ENCODE data around the gene CARM1.
"Not testable (repeated sequence)": the region's sequence is repeated elsewhere in the genome, so short reads cannot be mapped to it uniquely, and the experiment has no call there.

Gene CARM1

DNA sequence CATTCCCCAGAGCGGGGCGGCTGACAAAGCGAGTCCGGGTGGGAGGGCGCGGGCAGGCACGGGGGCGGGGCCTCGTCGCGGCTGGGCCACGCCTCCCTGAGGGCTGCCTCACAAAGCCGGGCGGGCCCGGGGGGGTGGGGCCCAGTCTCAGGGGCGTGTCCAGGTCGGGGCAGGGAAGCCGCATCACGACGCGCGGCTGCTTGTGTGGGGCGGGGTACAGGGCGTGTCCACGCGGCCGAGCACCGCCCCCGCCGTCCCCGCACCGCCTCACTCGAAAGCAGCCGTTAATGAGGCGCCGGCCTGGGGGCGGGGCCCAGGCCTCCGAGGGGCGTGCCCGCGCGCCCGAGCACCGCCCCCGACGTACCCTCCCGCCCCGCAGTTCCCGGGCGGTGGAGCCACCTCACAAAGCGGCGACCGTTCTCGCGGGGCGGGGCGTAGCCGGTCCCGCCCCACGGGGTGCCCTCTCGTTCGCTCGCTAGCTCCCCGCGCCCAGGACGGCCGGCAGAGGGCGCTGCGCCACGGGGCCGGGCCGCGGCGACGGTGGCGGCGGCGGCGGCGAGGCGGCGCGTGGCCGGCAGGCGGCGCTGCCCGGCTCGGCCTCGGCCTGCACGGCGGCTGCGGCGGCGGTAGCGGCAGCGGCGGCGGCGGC, at the start of gene CARM1:
CARM1 (plus strand) TSS at position 599 of the 649 bp plus-strand sequence. CDS start 150 bp downstream, outside the sequence.
- peak; percentile 99 to 100 (median 99) for DNase-seq

DNA sequence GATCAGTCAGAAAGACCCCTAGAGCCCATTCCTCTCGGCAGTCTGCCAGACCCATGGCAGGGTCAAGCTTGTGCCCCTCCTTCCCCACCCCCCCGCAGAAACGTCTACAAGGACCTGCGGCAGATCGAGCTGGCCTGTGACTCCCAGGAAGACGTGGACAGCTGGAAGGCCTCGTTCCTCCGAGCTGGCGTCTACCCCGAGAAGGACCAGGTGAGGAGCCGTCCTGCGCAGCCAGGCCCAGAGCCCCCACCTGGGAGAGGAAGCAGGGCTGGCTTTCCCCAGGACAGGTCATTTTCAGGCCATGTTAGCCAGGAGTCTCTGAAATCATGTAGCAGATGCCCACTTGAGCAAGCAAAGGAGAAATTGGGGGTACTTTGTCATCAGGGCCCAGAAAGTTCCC, 47.7 kb upstream of the CARM1 start:
- no peak for DNase-seq

DNA sequence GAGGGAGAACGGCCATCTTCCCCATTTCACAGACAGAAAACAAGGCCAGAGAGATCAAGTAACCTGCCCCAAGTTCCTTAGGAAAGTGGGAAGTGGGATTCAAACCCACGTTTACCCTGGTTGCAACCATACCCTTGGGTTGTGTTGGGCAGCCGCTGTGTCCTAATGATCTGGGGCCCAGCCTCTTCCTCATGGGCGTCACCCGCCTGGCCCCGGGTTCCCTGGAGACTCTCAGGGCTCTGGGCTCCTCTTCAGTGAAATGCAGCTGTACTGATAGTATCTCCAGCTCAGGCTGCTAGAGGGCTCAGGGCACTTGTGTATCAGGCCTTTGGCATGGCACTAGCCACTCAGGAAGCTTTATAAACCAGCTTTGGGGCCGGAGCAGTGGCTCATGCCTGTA, 45.1 kb upstream of the CARM1 start:
- DNase-seq, result no peak

DNA sequence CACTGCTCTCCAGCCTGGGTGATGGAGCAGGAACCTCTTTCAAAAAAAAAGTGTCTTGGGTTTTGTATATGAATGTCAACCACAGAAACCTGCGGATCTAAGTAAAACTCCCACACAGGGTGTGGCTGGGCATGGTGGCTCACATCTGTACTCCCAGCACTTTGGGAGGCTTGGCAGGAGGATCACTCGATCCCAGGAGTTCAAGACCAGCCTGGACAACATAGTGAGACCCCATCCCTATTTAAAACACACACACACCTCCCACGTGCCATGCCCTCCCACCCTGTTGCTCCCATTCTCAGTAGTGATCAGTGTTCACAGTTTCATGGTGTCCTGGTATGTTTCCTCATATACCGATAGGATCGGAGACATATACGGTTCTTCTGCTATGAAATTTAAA, 44.5 kb upstream of the CARM1 start:
- no peak for DNase-seq

DNA sequence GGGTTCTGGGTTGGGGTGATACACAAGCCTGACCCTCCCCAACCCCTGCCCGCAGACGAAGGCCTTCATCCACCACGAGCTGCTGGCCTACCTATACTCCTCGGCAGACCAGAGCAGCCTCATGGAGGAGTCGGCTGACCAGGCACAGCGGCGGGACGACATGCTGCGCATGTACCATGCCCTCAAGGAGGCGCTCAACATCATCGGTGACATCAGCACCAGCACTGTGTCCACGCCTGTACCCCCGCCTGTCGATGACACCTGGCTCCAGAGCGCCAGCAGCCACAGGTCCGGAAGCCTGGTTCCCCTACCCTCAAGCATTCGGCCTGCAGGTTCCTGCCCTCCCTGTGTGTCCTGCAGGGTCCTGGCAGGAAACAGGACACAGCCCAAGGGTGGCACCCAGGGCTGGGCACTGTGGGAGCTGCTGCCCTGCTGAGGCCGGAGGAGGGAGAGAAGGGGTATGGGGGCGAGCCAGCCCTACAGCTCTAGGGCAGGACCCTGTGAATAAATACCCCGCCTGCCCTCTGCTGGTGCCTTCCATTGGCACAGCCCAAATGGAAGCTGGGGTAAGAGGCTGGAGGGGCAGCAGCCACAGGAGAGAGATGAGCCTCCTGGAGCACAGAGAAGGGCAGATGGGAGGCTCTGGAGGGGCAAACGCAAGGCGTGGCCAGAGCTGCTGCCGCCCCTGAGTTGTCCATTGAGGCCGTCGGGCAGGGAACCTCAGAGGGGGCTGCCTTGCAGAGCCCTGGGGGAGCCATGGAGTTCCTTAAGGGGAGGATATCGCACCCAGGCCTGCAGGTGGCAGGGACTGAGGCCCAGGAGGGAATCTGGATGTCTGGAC, 42.2 kb upstream of the CARM1 start:
- no peak for DNase-seq

DNA sequence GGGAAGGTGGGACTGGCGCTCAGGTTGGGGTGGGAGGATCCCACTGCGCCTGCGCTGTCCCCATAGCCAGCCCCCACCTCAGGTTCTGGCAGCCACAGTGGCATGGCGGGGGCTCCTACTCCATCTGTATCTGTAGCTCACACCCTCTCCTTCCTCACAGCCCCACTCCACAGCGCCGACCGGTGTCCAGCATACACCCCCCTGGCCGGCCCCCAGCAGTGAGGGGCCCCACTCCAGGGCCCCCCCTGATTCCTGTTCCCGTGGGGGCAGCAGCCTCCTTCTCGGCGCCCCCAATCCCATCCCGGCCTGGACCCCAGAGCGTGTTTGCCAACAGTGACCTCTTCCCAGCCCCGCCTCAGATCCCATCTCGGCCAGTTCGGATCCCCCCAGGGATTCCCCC, 41.4 kb upstream of the CARM1 start:
- DNase-seq, result no peak

DNA sequence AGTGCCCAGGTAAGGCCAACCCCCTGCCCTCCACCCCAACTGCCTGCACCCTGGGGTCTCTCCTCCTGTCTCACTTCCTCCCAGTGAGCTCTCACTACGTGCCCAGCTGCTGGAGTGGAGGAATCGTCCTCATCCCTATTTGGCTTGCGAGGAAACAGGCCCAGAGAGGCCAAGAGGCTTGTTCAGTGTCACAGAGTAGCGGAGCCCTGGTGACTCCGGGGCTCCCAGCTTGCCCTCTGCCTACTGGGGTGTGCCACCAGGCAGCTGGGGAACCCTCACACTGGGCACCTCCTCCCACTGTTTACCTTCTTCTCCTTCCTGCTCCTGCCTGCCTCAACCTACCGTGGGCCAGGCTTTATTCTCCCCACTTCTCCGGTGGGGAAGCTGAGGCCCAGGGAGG, 41.0 kb upstream of the CARM1 start:
- no peak for DNase-seq

DNA sequence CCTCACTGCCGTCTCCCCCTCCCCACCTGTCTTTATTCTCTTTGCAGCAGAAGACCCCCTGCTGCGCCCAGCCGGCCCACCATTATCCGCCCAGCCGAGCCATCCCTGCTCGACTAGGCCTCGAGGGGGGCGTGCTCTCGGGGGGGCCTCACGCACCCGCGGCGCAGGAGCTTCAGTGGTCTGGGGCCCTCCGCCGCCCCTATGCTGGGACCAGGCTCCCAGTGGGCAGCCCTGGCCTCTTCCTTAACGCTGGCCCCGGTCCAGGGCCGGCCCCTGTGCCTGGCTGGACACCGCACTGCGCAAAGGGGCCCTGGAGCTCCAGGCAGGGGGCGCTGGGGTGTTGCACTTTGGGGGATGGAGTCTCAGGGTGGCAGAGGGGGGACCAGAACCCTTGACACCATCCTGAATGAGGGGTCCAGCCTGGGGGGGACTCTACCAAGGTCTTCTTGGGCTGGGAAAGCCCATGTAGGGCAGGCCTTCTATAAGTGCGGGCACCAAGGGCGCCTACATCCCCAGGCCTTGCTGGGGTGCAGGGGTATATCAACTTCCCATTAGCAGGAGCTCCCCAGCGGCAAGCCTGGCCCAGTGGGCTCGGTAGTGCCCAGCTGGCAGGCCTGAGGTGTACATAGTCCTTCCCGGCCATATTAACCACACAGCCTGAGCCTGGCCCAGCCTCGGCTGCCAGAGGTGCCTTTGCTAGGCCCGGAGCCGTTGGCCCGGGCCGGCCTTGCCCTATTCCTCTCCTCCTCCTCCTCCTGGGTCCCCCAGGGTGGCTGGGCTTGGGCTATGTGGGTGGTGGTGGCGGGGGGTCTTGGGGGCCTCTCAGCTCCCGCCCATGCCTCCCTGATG, 40.2 kb upstream of the CARM1 start:
- DNase-seq, result no peak

DNA sequence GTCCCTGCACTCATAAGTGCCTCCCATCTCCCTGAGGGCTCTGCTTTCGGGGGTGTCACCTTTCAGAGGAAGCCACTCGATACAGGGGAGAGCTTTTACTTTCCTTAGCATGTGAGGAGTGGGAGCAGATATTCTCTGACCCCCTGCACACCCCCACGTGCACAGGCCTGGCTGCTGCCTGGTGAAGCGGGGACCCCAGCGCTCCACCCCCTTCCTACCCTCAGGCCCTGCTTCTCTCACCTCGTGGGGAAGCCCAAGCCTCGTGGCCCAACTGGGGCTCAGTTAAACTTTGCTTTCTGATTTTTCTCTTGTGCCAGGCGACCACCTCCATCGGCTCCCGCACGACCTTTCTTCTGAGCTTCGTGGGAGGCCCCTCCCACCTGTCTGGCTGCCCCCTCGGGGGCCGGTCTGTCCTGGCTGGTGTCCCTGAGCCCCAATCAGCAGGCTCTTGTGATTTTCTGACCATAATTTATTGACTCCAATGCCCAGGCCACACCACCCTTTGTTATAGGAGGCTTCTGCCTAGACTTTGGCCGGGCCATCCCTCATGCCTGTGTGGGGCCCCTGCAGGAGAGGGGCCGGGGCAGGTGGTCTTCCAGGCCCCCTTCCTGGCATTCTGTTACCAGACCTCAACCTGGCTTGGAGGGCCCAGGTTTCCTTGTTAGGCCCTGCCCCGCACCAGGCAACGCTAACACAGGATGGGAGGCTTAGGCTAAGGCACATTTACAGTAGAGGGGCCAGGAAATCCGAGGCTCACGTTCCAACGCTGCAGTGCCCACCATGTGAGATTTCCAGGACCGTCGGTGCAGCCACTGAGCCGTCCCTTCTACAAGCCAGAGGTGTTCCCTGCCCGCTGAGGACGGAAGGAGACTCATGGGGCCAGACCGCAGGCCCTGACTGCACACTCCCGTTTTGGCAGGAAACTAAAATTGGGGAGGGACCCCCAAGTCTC, 39.1 kb upstream of the CARM1 start:
- no peak for DNase-seq

DNA sequence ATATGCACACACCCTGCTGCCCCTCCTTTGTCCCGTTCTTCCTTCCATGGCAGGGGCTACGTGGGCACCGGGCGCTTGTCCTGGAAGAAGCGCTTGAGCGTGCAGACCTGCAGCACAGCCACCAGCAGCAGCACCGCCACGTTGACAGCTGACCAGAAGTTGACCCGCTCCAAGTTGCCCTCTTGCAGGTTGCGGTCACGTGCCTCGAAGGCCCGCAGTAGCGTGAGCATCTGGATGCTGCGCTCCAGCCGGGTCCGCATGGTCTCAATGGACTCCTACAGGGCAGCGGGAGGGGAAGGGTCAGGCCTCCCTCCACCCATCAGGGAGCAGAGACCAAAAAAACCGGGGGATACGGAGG, 38.4 kb upstream of the CARM1 start:
- no peak for DNase-seq

DNA sequence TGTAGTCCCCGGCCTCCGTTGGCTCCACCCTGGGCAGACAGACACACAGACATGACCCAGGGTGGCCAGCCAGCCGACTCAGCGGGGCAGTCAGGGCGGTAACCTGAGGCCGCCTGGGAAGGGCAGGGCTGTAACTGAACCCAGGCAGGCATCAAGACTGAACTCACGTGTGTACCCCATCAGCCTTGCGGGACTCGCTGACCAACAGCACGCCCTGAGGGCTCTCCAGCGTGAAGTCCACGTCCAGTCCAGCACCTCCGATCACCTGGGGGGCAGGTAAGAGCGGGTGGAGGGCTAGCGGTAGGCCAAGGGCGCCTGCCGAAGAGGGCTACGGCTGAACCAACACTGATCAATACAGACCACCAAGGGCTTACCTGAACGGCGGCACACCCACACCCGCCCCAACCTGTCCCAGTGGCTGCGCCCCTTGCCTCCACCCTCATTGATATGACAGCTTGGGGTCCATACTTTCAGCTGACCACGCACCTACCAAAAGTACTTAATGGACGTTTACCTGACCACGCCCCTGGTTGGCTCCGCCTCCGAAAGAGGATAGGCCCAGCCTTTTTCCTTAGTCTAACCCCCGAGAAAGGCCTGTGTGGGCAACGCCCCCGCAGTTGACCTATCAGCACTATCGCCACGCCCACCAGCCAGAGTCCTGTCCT, 36.1 kb upstream of the CARM1 start:
- DNase-seq, result no peak

DNA sequence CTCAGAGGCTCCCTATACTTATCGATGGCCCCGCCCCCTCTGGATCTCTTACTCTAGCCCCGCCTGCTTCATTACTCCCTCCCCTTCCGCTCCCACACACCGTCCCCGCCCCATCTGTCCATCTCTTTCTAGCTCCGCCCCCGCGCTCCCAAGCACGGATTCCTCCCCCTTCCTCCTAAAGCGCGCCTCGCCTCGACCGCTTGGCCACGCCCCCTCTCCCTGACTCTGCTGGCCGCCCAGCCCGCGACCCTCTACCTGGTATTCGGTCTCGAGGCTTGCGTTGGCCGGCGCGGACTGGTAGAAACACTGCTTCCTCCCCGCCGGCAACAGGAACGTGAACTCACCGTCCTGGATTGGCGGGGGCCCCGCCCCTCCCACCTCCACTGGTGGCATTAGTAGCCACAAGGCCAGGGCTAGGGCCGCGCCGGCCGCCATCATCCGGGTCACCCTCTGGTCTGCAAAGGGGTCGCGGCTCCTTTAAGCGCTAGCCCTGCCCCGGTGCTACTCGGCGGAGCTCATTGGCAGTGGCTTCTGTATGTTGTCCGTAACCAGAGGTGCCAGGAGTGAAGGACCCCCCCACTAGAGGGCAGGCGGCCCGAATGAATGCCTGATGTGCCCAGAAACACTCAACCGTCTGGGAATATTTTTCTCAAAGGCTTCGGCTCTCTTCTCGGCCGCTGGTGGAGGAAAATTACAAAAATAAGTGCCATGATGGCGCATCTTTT, 35.4 kb upstream of the CARM1 start, which contains the start of gene TMED1:
TMED1 (minus strand) TSS at position 459 of the 725 bp plus-strand sequence; CDS start at position 438, 21 bp downstream.
- DNase-seq, result peak; percentile 98 to 100 (median 99)

DNA sequence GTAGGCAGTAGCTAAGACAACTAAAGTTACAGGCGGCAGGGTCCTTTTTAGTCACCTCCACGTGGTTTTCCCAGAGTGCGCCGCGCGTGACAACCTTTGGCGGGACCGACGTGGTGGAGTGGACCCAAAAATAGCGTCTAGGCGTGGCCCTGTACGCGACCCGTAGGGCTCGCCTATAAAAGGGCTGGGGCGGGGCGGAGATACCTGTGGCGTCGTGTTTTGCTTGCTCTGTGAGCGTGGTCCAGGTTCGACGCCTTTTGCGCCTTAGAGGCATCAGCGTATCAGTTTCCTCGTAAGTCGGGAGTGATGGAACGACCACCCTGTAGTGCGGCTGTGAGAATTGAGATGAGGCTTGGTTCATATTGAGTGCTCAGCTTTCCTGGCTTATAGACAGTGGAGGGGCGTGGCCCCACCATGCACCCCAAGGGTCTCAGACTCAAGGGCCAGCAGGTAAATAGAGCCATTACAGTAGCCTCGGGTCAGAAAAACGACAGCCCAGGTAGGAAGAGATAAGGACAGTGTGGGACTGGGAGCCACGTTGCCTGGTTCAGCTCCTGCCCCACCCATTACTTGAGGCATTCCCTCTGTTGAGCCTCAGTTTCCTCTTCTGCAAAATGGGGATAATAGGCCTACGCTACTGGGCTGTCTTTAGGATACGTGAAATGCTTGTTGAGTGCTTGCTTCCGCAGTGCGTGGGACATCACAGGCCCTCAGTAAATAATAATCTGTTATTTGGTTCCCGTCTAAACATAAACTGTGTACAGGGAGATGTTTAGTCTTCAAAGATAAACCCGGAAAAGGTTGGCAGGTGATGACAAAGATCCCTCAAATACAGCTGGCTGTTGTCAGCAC, 34.6 kb upstream of the CARM1 start:
- peak in 1 of 3 experiments; percentile 86 for DNase-seq

DNA sequence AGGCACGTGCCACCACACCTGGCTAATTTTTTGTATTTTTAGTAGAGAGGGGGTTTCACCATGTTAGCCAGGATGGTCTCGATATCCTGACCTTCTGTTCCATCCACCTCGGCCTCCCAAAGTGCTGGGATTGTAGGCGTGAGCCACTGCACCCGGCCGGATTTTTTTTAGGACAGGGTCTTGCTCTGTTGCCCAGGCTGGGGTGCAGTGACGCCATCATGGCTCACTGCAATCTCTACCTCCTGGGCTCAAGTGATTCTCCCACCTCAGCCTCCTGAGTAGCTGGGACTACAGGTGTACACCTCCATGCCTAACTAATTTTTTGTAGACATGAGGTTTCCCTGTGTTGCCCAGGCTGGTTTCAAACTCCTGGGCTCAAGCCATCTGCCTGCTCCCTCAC, 33.7 kb upstream of the CARM1 start:
- DNase-seq, result not testable (repeated sequence)

DNA sequence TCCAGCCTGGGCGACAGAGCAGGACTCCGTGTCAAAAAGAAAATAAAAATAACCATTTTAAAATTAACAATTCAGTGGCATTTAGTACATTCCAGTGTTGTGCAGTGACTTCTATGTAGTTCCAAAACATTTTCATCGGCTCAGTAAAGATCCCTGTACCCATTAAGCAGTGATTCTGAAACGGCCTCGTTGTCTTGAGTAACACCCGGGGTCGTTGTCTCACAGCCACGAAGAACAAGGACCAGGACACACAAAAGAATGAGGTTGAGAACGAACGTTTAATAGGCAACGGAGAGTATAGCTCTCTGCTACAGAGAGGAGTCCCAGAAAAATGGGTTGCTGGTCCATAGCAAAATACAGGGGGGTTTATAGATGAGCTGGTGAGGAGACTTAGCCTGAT, 33.0 kb upstream of the CARM1 start:
- DNase-seq, result no peak

DNA sequence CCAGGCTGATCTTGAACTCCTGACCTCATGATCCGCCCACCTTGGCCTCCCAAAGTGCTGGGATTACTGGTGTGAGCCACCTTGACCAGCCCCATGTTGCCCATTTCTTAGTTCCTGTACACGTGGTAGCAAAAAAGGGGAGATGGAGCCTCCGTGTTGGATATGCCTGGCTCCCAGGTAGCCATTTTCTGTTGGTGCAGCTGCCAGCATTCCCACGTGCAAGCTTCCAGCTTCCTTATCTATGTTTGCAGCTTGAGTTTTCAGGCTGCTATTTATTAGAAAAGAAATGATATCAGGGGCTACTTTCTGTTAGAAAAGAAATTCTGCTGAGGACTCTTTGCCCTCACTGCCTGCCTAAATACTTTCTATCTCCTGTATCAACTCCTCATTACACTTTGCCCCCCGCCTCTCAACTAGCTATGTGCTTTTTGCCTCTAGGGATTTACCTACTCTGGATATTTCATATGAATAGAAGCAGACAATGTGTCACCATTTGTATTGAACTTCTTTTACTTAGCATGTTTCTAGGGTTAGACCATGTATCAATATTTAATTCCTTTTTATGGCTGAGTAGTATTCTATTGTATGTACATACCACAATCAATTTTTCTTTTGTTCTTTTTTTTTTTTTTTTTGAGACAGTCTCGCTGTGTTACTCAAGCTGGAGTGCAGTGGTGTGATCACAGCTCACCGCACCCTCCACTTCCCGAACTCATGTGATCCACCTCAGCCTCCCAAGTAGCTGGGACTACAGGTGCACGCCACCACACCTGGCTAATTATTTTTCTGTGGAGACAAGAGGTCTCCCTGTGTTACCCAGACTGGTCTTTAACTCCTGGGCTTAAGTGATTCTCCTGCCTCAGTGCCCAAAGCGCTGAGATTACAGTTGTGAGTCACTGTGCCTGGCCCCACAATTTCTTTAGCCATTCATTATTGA, 32.0 kb upstream of the CARM1 start:
- no peak for DNase-seq

DNA sequence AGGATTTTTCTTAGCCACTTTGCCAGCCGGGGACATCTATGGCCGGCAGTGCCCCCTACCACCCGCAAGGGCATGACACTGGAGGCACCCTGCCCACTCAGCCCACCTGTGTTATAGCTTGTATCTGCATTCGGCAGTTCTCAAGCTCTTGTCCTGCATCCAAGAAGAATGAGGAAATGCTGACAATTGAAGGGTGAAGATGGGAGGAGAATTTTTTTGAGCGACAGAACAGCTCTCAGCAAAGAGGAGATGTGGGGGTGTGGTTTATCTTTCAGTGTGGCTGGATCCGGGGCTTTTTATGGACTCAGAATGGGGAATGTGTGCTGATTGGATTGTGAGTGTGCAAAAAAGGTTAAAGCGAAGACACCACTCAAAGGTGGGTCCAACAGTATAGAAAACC, 28.6 kb upstream of the CARM1 start:
- no peak for DNase-seq

DNA sequence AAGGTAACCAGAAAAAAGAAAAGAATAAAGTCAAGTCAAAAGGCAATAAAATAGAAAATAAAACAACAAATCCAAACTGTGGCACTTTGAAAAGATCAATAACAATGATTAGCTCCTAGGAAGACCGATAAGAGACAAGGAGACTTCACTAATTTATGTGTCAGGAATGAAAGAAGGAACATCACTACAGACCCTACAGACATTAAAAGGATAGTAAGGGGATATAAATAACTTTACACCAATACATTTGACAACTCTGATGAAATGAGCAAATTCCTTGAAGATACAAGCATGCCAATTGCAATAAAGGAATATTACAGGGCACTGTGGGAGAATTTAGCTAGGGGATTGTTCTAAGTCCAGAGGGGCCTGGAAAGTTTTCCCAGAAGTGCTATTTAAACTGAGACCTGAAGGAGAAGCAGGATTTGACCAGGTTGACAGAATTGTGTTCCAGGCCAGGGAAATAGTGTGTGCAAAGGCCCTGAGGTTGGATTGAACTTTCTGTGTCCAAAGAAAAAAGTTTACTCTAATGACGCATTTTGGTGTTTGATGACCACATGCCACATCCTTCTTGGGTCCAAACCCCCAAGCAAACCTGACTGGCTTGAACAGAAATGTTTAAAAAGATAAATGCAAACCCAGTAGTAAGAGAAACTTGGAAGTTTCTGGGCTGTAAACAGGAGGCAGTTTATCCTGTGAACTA, 24.7 kb upstream of the CARM1 start:
- DNase-seq, result no peak
